Endodermal cell (in vitro differentiated cells): ENCODE data around the gene PFDN1. TPM values are rescaled to one million over a fixed set of nuclear protein-coding genes. Genes with fewer than 3 reads are reported as not detected.

Source experiments
- DNase-seq: peaks from one replicate; pipeline ENCODE4 v3.0.0-alpha.2; 2017
- H3K27ac ChIP-seq: 2 replicates; pipeline ENCODE4 v1.5.1; 2013; ENCODE audit warnings: mild to moderate bottlenecking, low read depth, low read length, moderate library complexity
- H3K27me3 ChIP-seq: 2 replicates; pipeline ENCODE4 v1.6.1; 2013; ENCODE audit warnings: mild to moderate bottlenecking, low read length, moderate library complexity; ENCODE audit not compliant: insufficient read depth, control insufficient read depth, poor library complexity, severe bottlenecking
- H3K36me3 ChIP-seq: 2 replicates; pipeline ENCODE4 v1.7.0; 2013; ENCODE audit warnings: mild to moderate bottlenecking, low read length, moderate library complexity; ENCODE audit not compliant: control insufficient read depth, insufficient read depth
- H3K4me1 ChIP-seq: one replicate; pipeline ENCODE4 v1.7.0; 2013; ENCODE audit warnings: low read length; ENCODE audit not compliant: control insufficient read depth, insufficient read depth
- H3K4me3 ChIP-seq: 2 replicates; pipeline ENCODE4 v1.5.1; 2013; ENCODE audit warnings: mild to moderate bottlenecking, low read length, moderate library complexity
- H3K9ac ChIP-seq: 2 replicates; pipeline ENCODE4 v1.6.1; 2013; ENCODE audit warnings: mild to moderate bottlenecking, low read length, moderate library complexity; ENCODE audit not compliant: poor library complexity, severe bottlenecking; ENCODE audit errors: extremely low read depth
- H3K9me3 ChIP-seq: 2 replicates; pipeline ENCODE4 v1.6.1; 2013; ENCODE audit warnings: mild to moderate bottlenecking, low read length, moderate library complexity; ENCODE audit not compliant: control insufficient read depth
- H3K27ac Mint-ChIP-seq: 2 replicates; pipeline ENCODE4 v1.8.0; 2020; ENCODE audit warnings: mixed read lengths
- H3K27me3 Mint-ChIP-seq: 2 replicates; pipeline ENCODE4 v1.8.0; 2021; ENCODE audit warnings: mild to moderate bottlenecking, mixed read lengths; ENCODE audit not compliant: insufficient read depth
- H3K36me3 Mint-ChIP-seq: 2 replicates; pipeline ENCODE4 v1.8.0; 2020; ENCODE audit warnings: low read depth, mixed read lengths
- H3K4me1 Mint-ChIP-seq: 2 replicates; pipeline ENCODE4 v1.8.0; 2020; ENCODE audit warnings: mixed read lengths
- H3K4me3 Mint-ChIP-seq: 2 replicates; pipeline ENCODE4 v1.8.0; 2020; ENCODE audit warnings: mild to moderate bottlenecking, moderate library complexity, mixed read lengths
- H3K9me3 Mint-ChIP-seq: 2 replicates; pipeline ENCODE4 v1.8.0; 2020; ENCODE audit warnings: mild to moderate bottlenecking, mixed read lengths
- CTCF ChIP-seq: fragments of 200-600 bp; sonication (generic); conservative IDR thresholded peaks from 2 replicates; pipeline ENCODE4 v1.5.0; 2021; ENCODE audit warnings: antibody characterized with exemption, mild to moderate bottlenecking
- WGBS, 2 experiments: methylation state at CpG; one replicate each; pipeline versions ENCODE4 v1.1.5 to v1.1.7; 2013; ENCODE audit warnings: missing lambda C conversion rate in 2 of 2, mixed read lengths in 1 of 2; ENCODE audit not compliant: insufficient coverage in 1 of 2, insufficient read length in 1 of 2; 5-methylcytosine and 5-hydroxymethylcytosine counted together
- total RNA-seq, 2 donors: library from RNA; stranded (reverse); fragmentation: NEBNext Ultra II Directional in 1 of 2; extraction: Animal tissue kit (Norgen Biotek cat#: 25700) in 1 of 2; gene quantifications; 2 replicates in 1 of 2; 3 replicates in 1 of 2; pipeline ENCODE4 v1.2.1, GENCODE V29; 2021

The PFDN1 gene
- total RNA-seq, 2 donors from 2014 or later = 62.9 to 64.4 TPM

- no peak overlapping the region for H3K9ac ChIP-seq
- H3K9me3 Mint-ChIP-seq = no peaks in the 10 kb centered on the region
- no peak overlapping the region for H3K27ac Mint-ChIP-seq
- H3K36me3 ChIP-seq = peaks cover 4% of the 10 kb centered on the region
- no peak overlapping the region for H3K4me3 Mint-ChIP-seq
- 72 to 86% methylated on average over 2 to 3 of the region's 3 CpGs for WGBS, 2 experiments
- no peak overlapping the region for H3K27ac ChIP-seq
- no peaks in the 10 kb centered on the region for H3K4me1 ChIP-seq
- peaks cover 23% of the 10 kb centered on the region for H3K4me1 Mint-ChIP-seq
- H3K9me3 ChIP-seq = no peaks in the 10 kb centered on the region
- H3K27me3 Mint-ChIP-seq = no peaks in the 10 kb centered on the region
- no peak for TF ChIP-seq CTCF
- no peaks in the 10 kb centered on the region for H3K27me3 ChIP-seq
- H3K4me3 ChIP-seq = no peak overlapping the region
- H3K36me3 Mint-ChIP-seq = peaks cover 10% of the 10 kb centered on the region
- no peak for DNase-seq
These were observed 35.7 kb downstream of the PFDN1 start for GRCh38 chr5:140267201-140267540.

GRCh38 chr5:140266471-140267200 lies 36.3 kb downstream of the PFDN1 start:
- Mint-ChIP-seq H3K27me3 (no peaks in the 10 kb centered on the region), H3K36me3 (peaks cover 10% of the 10 kb centered on the region), H3K4me3 (no peak overlapping the region), H3K27ac (no peak overlapping the region), H3K9me3 (no peaks in the 10 kb centered on the region), H3K4me1 (peaks cover 25% of the 10 kb centered on the region)
- DNase-seq = no peak
- Histone ChIP-seq H3K27ac (no peak overlapping the region), H3K4me3 (no peak overlapping the region), H3K9me3 (no peaks in the 10 kb centered on the region), H3K36me3 (peaks cover 3% of the 10 kb centered on the region), H3K4me1 (no peaks in the 10 kb centered on the region), H3K9ac (no peak overlapping the region), H3K27me3 (no peaks in the 10 kb centered on the region)
- TF ChIP-seq CTCF = no peak
- 97 to 100% methylated on average over 3 to 6 of the region's 6 CpGs for WGBS, 2 experiments

GRCh38 chr5:140265845-140266244 lies 37.1 kb downstream of the PFDN1 start:
- no peak overlapping the region for H3K4me3 Mint-ChIP-seq
- 100% methylated on average over 1 of the region's 1 CpG; no CpG with 5 or more reads in 1 of the 2 experiments for WGBS, 2 experiments
- H3K27me3 Mint-ChIP-seq = no peaks in the 10 kb centered on the region
- H3K9me3 Mint-ChIP-seq = no peaks in the 10 kb centered on the region
- no peak for TF ChIP-seq CTCF
- H3K9ac ChIP-seq = no peak overlapping the region
- H3K4me1 Mint-ChIP-seq = peaks cover 29% of the 10 kb centered on the region
- no peaks in the 10 kb centered on the region for H3K4me1 ChIP-seq
- H3K9me3 ChIP-seq = no peaks in the 10 kb centered on the region
- no peak overlapping the region for H3K27ac ChIP-seq
- peak overlapping the region; percentile 49 for H3K27ac Mint-ChIP-seq
- no peak for DNase-seq
- H3K36me3 Mint-ChIP-seq = peaks cover 9% of the 10 kb centered on the region
- no peaks in the 10 kb centered on the region for H3K27me3 ChIP-seq
- H3K36me3 ChIP-seq = no peaks in the 10 kb centered on the region
- H3K4me3 ChIP-seq = no peak overlapping the region
